ENCODE data around the gene SGMS1.

The SGMS1 gene

DNA sequence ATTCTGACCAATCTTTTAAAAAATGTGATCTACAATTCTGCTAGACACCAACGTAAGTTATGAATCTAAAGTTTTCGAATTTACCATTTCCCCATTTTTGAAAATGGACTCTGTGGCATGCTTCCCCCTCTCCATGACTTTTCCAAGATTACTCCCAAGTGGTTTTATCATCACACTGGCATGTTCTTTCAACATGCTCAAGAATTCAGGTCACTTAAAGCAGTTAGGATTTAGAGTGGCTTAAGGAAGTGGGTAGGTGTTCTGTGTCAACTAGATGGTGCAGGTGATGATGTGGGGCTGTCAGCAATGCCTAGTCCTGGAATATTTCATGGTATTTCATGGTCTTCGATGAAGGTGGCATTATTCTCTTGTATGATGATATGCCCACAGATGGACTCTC lies 208.5 kb downstream of the SGMS1 start:
- DNase-seq, result no peak

DNA sequence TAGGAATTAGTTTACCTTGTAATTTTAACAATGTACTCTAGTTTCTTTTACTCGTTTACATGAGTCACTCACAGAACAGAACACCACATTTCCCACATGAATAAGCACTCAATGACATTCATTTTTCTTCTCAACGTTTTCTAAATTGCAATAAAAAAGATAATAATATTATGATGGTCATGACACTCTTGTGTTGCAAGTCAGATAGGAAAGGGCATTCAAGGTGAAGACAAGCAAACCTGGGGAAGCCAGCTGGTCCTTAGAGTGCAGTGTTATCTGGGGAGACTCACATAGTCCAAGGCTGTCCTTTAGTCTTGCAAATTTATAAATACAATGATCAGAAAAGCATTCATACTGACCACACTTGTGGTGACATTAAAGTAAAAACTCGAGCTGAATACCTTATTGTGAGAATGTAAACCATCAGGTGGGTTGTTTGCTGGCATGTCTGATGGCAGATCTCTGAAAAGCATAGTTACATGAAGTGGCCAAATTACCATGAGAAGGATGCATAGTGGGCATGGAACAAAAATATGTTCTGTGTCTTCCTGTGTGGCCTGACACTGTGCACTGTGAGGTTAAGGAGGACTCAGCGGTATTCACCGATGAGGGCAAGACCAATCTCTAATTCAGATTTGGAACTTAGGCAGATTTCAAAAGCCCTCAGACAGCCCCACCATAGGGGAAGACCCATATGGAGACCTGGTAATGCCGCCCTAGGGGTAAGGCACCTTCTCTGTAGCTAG lies 213.5 kb downstream of the SGMS1 start:
- DNase-seq, result peak; percentile 77

DNA sequence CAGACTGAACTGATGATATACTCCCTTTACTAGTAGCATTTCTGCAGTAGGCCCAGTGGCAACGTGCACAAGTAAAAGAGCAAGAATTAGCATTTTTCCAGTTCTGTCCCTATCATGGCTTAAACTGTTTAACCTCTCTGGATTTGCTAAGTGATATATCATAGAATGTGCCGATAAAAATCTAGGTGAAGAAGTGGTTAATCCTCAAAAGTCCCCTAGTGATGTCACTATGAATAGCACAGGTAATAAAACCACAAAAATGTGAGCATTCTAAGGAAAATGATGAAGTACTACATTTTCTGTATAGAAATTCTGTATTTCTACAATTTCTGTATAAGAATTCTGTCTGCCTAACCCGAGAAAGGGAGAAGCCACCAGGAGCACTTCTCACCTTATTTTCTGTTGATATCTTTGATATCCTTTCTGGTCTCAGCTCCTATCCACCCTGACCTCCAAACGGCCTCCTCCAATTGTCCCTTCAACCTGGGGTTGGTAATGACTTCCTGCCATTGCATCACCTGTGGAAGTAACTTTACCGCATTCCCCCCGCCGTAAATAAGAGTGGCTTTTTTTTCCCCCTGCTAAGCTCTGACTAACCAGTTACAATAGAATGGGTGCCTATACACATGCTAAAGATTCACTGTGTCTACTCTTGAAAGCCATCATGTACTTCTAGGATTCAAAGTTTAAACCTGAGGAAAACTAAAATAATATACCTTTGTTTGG lies 216.5 kb downstream of the SGMS1 start:
- no peak for DNase-seq

DNA sequence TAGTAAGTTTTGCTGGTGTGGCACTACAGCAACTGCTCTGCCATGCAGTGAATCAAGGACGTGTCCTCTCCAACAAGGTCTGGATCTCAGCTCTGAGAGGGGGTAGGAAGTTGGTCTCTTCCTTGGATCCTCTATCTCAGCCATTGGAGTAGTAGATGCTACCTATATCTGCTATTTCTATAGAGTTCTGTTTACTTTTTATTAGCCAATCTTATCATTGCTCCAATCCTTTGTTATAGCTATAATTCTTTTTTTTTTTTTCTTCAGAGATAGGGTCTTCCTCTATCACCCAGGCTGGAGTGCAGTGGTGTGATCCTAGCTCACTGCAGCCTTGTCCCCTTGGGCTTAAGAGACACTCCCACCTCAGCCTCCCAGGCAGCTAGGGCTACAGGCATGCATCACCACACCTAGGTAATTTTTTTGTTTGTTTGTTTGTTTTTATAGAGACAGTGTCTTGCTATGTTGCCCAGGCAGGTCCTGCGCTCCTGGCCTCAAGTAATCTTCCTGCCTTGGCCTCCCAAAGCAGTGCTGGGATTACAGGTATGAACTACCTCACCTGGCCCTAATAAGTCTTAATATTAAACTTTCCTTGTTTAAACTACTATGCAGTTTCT lies 217.2 kb downstream of the SGMS1 start:
- DNase-seq, result no peak

DNA sequence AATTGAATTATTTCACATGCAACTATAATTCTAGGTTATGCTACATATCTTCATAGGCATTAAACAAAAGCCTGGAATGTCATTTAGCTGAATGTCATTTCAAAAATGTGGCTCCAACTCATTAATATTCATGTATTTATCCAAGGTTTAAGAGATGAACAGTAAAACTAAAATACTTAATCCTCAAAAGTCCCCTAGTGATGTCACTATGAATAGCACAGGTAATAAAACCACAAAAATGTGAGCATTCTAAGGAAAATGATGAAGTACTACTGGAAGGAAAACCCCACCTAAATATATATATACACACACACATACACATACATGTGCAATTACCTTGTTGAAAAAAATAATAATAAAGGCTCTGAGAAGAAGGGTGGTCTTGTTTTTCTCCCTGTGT lies 218.0 kb downstream of the SGMS1 start:
- DNase-seq, result no peak

DNA sequence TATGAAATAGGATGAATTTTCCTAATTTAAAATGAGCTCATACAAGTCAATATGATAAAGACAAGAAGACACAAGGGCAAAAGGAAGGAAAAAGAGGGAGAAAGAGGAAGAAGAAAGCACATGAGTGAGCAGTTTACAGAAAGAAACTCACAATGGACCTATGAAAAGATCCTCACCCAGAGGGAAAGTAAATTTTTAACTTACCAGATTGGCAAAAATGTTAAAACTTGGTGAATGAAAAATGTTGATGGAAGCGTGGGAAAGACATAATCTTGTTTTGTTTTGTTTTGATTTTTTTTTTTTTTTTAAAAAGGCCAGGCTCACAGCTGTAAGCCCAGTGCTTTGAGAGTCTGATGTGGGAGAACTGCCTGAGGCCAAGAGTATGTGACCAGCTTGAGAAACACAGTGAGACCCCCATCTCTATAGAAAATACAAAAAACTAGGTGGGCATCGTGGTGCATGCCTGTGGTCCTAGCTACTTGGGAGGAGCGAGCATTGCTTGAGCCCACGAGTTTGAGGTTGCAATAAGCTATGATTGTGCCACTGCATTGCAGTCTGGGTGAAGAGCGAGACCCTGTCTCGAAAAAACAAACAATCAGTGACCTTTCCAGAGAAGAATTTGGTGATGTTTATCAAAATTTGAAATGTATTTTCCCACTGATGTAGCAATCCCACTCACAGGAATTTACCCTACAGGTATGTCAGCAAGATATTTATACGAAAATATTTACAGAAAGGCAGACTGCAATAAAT lies 219.6 kb downstream of the SGMS1 start:
- DNase-seq, result no peak

DNA sequence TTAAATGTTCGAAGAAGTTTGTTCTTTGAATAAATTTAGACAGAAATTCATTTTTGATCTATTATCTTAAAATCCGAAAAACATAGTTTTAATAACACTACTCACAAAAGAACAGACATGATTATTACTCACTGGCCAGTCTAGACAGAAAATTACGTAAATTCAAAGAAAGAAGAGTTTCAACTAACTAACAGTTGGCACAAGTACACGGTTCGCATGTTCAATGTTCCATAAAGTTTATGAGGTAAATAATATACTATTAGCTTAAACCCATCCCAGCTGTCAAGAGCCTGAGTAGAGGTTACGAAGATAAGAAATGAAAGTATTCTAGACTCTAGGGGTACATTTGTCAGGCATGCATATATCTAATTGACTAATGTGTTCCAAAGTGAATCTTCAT lies 220.7 kb downstream of the SGMS1 start:
- no peak for DNase-seq

DNA sequence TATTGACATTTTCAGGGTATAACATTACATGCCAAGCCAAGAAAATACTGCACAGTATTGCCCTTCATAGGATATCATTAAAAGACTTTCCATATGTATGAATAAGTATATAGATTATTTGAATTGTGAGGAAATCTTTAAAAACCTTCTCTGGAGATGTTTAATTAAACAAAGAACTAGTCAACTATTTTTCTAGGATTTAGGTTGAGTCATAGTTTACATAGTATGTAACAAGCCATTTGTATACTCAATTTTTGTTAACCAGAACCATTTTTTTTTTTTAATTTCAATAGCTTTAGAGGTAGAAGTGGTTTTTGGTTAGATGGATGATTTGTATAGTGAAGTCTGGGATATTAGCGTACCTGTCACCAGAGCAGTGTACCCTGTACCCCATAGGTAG lies 221.3 kb downstream of the SGMS1 start:
- no peak for DNase-seq

DNA sequence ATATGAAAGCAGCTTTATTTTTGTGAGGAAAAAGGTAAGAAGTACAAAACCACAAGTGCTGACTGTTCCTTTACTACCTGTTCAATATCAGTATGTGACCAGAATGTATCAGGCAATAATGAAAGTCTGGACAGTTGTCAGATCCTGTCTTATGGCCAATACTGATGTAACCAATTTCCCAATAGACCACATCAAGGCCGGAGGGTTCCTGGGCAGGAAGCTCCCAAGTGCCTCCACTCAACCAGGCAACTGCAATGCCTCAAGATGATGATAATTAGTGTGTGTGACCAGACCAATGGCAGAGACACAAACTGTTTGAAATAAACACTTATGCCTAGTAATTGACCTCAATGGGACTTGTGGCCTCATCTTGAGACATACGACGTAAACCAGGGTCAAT lies 223.1 kb downstream of the SGMS1 start:
- DNase-seq, result no peak

DNA sequence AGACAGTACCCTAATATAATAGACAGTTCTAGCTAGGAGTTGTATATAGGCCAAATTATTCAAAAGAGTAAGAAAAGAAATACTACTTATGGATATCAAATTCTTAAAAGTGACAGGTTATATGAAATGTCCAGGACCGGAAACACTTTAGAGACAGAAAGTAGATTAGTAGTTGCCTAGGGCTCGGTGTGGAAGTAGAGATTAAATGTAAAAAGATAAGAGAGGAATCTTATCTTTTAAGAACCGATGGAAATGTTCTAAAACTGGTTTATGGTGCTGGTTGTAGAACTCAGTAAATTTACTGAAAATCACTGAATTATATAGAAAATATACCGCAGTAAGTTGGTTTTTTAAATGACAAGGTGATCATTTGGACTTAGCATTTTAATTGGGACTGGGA lies 224.9 kb downstream of the SGMS1 start:
- DNase-seq, result peak; percentile 38

DNA sequence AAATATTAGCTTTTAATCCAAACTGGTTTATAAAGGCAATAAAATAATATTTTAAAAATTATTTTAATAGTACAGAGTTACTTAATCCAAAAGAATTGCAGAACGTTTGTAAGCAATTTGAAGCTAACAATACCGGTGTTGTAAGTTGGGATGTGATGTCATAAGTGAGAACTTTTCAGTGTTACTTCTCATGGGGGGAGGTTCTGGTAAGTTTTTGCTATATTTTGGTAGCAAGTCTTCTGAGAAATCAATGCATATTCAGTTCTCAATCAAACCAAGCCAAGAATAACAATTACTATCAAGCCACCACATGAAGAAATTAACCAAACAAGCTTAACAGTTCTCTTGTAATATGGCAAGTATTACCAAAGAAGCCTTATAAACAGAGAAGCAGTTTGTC lies 225.4 kb downstream of the SGMS1 start:
- no peak for DNase-seq

DNA sequence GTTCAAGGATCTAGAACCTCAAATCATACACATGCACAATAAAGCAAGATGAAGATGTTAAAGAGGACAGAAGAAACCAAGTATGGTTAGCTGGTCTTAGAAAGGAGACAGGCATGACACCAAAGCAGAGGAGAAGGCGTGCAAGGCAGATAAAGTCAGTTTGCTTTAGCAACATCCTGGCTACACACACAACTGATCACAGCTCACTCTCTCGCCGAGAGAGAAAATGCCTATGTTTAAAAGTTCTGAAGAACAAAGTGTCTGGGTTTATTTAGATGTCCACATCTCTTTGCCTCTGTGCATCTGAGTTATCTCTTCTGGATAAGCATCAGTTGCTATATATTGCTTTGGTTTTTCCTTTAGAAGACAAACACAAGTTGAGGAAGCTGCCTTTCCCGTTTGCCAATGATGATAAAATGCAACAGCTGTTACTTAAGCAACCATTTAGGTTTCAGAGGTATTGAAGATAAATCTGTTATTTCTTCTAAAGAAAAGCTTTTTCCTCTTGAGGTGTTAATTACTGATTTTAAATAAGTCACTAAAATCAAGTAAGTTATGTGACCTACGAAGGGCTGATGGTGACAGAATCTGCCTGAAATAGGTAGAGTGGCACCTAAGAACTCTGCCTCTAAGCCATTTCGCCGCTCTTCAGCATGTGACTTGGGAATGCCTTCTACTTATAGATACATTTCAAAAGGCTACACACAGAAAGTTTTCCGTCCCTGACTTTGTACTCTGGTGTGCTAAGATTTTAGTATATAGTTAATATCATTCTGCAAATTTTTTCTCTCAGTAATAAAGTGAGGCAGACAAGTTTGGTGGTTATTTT lies 226.2 kb downstream of the SGMS1 start:
- DNase-seq, result peak; percentile 71

DNA sequence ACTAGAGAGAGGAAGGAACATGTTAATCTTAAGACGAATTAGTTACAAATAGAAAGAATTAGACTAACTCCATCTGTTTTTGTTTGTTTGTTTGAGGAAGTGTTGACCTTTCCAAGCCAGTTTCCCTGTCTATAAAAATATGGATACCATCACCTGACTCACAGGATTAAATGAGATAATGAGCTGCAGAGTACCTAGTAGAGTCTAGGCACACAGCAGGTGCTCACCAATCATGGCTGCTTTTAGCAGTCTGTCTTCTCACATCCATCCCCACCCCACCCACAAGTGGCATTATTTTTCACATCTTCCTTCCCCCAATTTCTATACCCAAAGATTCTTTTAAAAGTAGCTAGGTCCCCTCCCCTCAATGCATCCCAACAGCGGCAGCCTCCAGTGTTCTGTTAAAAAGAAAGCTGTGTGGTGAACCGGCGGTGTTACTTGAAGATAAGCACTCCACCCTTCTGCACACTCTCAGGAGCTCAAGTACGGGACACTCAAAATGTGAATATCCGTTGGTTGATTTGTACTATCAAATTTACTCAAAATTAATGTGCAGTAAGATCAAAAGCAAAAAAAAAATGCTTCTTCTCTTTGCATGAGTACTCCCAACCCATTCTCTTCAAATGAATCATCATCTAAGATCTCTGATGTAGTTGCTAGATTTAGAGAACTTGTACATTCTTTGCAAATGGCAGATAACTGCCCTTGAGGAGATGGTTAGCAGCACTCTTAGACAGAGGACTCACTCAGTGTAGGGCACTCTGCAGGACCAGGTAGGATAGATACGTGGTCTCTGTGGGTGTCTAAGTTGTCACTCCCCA lies 227.1 kb downstream of the SGMS1 start:
- DNase-seq, result peak; percentile 93

DNA sequence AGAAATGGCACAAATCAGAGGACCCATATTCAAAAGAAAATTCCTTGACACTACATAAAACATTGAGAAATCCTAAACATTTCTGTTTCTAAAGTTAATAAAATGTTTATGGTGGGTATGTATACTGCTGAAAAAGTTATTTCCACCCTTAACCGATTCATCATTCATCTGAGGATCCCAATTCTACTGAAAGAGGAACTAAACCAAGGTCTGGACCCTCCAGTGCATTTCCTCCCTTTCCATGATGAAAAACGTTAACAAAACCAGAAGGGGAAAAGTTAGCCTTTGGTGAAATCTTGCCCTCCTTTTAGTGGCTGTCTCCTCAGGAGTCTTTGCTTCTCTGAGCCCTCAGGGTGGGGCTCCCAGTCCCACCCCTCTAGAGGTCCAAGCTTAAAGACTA lies 227.9 kb downstream of the SGMS1 start:
- no peak for DNase-seq

DNA sequence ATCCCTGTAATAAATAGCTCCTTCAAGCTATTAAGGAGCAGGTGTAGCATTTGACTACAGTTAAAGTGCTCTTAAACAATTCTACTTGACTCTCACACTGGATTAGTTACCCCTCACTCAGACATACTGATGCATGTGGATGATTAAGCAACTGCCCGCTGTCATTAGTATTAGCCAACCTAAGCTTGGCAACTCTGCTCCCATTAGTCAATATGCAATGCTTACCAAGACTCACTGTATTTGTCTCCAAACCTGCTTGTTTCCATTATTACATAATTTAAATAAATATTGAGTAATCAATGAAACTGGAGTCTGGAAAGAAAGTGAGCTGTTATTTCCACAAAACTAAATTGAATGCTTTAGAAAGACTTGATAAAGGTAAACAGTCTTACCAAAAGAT lies 228.5 kb downstream of the SGMS1 start:
- DNase-seq, result no peak

DNA sequence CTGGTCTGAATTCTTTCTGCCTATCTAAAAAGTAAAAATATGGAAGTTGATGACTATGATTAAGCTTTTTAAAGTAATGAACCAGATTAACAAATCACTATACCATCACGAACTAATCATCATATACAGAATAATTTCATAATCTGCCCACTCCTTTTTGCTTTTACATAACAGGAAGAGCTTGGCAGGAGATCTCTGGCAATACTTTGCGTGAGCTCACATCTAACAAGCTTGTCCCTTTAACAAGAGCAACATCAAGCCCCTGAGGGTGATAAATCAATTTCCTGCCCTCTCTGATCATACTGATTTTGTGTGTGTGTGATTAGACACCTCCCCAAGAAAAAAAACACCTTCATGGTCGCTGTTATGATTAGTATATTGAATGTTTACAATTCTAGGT lies 228.9 kb downstream of the SGMS1 start:
- no peak for DNase-seq

DNA sequence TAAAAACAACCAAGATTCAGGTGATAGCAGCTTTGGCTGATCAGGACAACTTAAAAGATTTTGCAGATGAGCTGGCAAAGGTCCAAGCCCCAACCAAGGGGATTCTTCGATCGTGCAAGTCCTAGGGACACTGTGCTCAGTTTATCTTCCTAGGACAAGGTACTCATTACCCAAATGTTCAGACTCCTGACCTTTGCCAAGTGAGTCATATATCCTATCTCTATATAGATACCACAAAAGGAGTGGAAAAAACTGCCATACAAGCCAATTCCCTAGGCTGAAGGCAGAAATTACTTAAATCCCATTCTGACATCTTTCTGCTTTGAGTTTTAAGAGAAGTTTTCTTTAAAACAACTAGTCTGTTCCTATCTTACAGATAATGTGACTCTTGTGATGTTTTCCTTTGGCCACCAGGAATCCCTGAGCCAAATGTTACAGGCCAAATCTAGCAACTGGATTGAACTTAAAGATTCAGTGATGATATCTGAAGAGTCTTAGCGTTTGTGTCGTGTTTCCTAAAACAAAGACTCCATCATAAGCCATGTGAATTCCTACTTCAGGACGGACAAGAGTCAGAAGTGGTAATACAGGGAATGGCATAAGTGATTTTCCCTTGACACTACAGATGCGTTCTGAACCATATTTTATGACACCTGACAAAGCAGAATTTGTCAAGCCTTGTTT lies 229.8 kb downstream of the SGMS1 start:
- DNase-seq, result peak; percentile 83

DNA sequence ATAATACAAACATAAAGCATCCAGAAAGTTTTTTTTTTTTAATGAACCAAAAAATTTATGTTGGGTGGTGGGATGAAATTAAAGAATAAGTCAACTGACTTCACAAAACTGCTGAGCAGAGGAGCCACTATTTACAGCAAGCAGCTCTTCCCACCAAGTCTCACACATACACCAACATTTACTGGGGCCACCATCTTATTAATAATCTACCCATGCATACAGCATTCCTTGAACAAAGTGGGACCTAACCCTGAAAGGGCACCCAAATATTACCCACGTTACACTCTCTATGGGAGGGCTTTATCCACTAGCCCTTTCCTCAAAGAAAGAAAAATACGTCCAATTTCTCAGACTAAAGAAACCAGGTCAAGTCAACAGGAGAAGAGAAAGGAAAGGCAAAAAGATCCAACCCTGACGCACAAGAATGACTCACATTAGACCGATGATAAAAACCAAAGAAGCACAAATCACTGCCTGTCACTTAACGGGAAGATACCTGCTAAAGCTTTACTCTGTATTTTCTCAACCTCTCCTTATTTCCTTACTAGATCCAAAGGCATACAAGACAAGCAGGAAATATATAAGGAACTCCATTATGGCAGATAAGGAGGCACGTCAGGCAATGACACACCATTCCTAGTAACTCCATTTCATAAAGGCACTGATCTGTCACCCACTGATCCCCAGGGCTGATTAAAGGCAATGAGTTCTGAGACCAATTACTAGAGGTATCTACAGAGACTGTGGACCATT lies 230.6 kb downstream of the SGMS1 start:
- DNase-seq, result no peak

DNA sequence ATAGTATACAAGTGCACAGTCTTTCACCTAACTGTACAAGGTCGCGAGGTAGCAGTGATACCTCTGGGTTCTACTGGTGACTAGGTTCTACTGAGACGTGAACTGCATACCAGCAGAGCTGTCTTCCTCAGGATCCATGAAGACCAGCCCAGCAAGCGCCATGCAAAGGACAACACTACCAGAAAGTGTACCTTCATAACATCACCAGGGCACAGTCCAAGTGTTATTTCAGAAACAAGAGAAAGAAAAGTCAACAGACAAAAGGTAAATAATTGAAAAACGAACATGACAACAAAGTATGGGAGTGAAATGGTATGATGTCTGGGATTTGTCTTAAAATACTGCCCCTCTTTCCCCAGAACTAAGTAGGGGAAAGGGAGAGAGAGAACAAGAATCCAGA lies 231.3 kb downstream of the SGMS1 start:
- no peak for DNase-seq

DNA sequence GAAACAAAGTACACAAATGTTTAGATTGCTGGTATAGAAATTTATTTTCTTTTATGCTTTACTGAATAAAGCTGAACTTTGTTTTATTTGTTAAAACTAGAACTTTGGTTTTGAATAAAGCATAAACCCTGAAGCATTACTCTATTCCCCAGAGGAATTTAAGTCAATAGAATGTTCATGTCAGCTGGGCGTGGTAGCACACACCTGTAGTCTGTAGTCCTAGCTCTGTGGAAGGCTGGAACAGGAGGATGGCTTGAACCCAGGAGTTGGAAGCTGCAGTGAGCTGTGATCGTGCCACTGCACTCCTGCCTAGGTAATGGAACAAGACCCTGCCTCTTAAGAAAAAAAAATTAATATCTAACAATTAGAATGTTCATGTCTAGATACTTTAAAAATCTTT lies 233.5 kb downstream of the SGMS1 start:
- DNase-seq, result no peak
